Stimulated activated CD4-positive, alpha-beta T cell treated with anti-CD3 and anti-CD28 coated beads, Interleukin-1b, Interleukin-23, amount 100 ng/mL, for 4 hours (primary cell): ENCODE data around the gene GGT5.
A peak's percentile ranks its signal among the peaks of the same experiment; 100 is the strongest.
"Not testable (repeated sequence)": the region's sequence is repeated elsewhere in the genome, so short reads cannot be mapped to it uniquely, and the experiment has no call there.

ENCODE experiments used
- DNase-seq, 2 donors: peaks; one replicate each; pipeline ENCODE4 v3.0.0-alpha.2; 2020; ENCODE audit warnings: low read depth in 2 of 2

GGT5 gene, protein sequence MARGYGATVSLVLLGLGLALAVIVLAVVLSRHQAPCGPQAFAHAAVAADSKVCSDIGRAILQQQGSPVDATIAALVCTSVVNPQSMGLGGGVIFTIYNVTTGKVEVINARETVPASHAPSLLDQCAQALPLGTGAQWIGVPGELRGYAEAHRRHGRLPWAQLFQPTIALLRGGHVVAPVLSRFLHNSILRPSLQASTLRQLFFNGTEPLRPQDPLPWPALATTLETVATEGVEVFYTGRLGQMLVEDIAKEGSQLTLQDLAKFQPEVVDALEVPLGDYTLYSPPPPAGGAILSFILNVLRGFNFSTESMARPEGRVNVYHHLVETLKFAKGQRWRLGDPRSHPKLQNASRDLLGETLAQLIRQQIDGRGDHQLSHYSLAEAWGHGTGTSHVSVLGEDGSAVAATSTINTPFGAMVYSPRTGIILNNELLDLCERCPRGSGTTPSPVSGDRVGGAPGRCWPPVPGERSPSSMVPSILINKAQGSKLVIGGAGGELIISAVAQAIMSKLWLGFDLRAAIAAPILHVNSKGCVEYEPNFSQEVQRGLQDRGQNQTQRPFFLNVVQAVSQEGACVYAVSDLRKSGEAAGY

DNA sequence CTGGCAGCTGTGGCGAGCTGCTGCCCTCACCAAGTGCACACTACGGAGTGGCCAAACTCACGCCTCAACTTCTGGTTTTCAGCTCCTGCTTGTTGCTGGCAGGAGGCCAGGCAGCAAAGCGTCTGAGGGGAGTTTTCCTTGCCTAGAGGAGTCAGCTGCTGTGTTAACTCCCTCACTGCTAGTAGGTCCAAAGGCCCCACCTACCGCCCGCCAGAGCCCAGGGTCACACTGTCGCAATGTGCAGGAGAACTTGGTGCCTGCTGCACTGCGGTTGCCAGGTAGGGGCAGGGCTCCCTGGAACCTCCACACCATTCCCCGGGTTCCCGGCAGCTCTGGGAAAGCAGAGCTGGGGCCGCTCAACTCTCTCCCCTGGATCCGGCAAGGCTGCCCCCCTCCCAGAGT, at the start of gene GGT5:
Gene GGT5, minus strand, starts transcription at position 53 of the 402 bp plus-strand sequence. CDS start 357 bp downstream, outside the sequence.
- not testable (repeated sequence) for DNase-seq

DNA sequence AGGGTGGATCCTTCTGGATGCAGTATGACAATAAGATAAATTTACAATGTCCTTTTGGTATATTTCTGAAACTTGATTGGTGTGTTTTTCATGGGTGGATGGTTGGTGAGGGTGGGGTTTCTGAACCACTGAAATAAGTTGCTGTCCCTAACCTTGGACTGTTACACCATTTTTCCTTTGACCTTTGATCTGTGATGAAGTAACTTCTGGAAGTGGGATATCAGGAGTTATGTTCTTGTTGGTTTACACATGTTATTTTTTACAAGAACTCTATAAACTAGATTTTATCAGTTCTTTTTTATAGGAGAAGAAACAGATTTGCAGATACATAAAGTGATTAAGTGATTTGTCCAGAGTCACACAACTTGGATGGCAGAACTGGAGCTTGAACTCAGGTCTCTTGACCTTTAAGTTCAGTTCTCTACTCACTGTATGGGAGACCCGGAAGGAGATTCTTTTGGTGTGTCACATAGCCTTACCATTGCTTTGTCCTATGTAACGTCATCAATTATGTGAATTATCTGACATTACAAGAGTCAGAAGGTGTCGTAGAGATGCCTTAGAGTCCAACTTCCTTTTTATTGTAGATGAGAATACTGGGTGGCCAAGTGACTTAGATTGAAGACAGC, 47.4 kb upstream of the GGT5 start:
- not testable (repeated sequence) for DNase-seq

DNA sequence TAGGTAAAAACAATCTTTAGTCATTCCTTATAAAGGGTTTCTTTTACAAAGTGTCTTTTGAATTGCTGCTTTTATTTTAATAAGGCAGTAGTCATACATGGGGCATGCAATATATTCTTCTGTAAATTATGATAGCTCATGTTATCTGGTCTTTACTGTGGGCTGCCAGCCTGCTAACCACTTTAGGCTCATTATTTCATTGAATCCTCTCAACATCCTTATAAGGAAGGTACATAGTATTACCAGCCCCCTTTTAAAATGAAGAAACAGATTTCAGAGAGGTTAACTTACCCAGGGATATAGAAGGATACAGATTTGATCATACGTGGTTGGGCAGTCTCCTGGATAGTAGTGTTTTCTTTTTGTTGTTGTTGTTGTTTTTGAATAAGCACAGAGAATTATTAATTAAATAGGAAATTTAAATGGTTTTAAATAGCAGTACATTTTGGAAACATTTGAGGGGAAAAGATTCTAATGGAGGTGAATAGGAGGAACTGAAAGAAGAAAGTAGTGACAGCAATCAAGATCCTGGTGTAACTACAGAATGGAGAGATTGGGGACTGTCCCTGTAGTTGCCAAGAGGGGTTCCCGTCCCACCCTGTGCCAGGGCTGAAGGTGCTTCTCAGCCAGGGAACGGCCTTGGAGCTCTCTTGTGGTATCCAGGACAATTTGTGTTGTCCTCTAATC, 46.8 kb upstream of the GGT5 start:
- DNase-seq: no peak

DNA sequence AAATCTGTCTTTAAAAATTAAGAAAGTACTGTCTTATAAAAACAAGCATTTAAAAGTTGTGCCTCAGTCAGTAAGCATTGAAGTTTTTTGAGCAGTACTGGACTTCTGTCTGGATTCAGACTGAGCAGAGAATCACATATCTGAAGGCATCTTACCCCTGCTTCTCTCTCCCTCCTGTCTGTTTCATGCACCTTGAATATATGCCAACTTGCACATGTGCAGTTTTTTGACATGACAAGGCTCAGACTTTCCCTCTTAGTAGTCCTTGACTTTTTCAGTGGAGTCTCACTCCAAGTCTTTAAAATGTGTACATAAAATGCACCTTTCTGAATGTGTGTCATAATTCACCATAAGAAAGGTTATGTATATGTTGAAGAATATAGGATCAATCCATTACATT, 45.6 kb upstream of the GGT5 start:
- DNase-seq: no peak

DNA sequence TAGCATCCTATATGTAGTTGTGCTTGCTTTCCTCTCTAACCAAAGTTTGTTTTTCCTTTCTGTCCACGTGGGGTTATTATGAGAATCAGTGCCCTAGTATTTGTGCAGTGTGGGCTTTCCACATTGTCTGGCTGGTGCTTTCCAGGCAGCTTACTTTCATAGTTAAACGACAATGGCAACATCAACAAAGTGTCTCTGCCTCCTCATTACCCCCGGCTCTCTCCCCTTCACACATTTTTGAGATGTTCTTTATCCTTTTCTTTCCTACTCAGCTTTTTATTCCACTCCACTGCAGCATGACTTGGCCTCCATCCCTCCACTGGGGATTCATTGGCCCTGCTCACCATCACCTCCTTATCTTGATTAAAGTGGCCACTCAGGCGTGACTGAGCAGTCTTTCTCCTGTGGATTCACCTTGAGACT, 44.9 kb upstream of the GGT5 start:
- DNase-seq: no peak

DNA sequence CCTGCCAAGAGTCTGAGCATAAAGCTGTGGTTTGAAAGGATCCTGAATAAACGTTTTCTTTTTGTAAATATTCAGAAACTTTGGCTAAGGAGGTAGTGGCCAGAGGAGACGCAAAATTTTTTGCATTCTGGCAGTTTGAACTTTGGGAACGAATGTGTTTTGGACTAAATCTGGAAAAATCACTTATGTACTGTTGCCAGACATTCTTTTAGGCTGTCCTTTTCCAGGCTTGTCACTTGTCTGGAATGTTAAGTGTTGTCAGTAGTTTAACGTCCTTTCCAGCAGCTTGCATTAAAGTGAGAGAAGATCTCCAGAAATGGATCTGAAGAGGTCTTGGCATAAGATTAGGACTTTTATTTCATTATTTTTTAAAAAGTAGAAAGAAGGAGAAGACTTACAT, 44.2 kb upstream of the GGT5 start:
- no peak for DNase-seq

DNA sequence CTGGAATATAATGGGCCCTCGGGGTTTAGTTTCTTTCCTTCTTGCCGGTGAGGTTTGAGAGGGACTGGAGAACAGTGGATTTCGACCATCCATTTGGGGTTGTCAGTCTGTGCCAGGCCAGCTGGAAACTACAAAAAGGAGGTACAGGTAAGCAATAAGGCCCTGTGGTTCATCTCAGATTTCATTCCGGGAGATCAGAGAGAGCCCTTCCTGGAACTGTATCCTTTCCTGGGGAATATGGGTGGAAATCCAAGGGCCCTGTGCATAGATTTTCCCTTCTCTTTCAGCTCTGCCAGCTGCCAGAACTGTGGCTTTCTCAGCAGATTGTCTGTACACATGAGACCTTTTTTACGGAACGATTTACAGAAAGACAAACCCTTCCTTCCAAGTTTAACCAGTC, 42.9 kb upstream of the GGT5 start:
- DNase-seq: not testable (repeated sequence)

DNA sequence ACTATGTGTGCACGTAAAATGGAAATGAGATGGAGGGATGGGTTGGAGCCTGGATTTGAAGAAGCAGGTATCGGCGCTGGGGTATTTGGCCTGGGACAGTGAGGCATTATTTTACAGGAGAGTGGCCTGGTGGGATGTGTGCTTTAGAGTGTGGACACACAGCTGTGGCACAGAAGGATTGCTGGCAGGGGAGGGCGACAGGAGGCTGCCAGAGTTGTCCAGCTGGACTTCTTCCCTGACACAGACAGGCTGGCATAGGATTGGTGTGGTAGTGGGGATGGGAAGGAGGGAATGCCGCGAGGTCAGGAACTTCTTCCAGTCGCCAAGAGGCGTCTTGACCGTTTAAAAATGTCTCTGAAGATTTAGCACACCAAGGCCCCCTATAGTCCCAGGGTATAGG, 42.3 kb upstream of the GGT5 start:
- not testable (repeated sequence) for DNase-seq

DNA sequence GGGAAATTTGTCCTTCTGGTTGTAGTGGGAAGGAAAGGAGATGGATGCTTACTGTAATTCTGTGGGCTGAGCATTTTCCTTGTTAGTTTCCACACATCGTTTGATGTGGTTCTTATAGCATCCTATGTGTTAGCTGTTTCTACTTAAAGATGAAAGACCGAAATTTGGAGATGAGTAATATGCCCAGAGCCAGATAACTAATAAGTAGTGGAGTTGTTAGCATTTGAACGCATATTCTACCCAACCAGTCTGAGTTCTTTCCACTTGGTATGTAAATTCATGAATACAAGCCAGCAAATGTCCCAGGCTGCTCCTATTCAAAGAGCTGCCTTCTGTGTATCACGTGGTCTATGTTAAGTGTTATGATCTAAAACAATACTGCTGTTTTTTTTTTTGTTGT, 40.4 kb upstream of the GGT5 start:
- no peak for DNase-seq

DNA sequence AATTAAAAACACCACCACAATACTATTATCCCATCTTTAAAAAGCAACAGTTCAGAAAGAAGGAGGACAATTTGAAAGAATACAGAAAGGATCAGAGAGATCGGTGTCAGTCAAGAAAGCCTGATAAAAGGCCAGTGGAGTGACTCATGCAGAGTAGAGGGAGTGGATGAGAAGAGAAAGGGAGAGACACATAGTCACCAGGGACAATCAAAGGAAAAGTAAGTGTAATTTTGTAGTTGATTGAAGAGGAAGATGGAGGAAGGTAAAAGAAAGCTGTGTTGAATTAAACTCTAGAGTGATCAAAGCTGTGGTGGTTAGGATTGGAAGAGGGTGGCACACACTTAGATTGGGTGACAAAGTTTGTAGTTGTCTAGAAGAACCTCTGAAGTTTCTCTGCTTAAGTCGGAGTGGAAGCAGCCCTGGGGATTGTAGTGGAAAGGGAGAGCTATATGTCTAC, 39.9 kb upstream of the GGT5 start:
- DNase-seq: no peak

DNA sequence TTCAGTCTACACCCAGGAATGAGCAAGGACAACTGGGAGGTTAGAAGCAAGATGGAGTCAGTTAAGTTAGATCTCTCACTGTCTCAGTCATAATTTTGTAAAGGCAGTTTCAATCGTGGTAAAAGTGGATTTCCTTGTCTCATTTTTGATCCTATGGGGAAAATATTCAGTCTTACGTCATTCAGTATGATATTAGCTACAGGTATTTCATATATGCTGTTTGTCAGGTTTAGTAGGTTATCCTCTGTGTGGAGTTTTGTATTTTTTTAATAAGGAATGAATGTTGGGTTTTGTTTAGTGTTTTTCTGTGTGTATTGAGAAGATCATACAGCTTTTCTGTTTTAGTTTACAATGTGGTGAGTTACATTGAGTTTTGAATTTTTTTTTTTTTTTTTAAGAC, 37.5 kb upstream of the GGT5 start:
- no peak for DNase-seq

DNA sequence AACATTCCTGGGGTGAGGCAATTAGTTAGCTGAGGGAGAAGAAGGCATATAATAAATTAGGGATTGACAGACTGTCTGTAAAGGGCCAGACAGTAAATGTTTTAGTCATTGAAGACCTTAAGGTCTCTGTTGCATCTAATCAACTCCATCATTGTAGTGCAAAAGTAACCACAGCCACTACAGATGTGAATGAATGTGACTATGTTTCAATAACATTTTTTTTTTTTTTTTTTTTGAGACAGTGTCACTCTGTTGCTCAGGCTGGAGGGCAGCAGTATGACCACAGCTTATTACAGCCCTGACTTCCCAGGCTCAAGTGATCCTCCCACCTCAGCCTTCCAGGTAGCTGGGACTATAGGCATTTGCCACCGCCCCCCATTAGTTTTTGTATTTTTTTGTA, 35.5 kb upstream of the GGT5 start:
- not testable (repeated sequence) for DNase-seq

DNA sequence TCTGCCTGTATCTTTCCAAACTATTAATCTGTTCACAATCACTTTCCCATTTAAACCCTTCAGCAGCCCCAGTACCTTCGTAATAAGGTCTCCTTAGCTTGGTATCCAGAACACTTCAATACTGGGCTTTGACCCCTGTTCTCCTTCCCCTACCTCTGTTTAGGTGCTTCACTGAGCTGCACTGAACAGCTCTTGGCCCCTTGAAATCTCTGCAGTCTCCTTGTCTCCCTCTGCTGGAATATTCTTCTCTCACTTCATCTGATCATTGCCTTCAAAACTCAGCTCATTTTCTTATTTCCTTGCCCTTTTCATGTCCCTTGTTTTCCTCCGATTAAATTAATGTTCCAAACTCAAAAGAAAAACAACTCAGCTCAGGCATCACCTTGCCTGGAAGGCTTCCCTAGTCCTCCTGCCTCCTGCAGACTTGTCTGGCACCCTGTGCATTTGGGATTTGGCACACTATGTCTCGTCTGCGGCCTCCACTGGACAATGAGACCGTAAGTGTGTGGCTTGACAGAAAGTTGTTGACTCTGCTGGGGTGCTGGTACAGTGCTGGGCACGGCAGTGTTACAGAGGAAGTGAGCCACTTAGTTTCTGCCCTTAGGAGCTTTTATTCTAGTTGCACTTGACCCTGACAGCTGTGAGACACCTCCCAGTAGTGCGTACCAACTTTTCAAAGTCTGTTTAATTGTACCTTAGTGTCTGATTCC, 30.0 kb upstream of the GGT5 start:
- not testable (repeated sequence) for DNase-seq

DNA sequence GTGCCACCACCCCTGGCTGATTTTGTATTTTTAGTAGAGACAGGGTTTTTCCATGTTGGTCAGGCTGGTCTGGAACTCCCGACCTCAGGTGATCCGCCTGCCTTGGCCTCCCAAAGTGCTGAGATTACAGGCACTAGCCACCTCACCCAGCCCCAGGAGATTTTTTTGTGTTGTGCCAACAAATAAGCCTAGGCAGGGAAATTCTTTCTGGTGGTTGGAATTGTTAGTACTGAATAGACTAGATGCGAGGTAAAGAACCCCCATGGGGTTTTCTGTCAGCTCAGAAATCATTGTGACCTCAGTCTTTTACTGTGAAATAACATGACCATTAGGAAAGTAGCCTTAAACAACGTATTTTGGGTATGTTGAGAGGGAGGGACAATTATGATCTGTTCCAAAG, 29.0 kb upstream of the GGT5 start:
- DNase-seq: not testable (repeated sequence)

DNA sequence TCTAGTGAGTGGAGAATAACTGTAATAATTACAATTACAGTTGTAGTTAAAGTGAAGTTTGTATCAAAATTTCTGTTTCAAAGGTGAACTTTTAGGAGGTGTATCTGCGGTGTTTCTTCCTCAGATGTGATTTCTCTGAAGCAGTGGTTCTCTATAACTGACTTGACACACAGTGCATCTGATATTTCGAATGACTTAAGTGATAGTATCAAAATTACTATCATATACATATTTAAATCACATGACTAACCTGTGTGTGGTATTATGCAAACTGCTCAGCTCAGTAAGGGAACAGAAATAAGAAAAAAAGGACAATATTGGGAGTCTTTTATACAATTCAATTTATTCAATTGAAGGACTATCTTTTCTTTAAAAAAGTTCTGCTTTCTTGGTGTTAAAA, 28.1 kb upstream of the GGT5 start:
- DNase-seq: not testable (repeated sequence)

DNA sequence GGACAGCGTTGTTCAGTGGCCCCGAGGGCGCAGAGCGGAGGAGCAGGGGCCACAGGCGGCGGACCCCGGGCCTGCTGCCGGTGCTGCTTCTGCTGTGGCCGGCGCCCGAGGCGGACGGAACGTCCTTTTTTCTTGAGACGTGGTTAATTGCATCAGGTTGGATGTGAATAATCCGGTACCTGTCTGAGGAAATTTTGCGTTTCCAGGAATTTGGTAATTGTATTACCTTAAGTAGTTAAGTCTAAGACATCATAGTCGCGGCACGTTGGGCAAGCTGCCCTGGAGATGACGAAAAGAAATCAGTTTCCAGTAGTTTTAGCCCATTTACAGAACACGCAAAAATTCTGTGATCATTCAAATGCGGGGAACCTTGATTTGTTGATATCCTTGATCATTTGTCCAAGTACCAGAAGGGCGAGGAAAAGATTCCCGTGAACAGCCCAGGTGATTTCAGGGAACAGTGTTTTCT, 26.5 kb upstream of the GGT5 start:
- DNase-seq: no peak

DNA sequence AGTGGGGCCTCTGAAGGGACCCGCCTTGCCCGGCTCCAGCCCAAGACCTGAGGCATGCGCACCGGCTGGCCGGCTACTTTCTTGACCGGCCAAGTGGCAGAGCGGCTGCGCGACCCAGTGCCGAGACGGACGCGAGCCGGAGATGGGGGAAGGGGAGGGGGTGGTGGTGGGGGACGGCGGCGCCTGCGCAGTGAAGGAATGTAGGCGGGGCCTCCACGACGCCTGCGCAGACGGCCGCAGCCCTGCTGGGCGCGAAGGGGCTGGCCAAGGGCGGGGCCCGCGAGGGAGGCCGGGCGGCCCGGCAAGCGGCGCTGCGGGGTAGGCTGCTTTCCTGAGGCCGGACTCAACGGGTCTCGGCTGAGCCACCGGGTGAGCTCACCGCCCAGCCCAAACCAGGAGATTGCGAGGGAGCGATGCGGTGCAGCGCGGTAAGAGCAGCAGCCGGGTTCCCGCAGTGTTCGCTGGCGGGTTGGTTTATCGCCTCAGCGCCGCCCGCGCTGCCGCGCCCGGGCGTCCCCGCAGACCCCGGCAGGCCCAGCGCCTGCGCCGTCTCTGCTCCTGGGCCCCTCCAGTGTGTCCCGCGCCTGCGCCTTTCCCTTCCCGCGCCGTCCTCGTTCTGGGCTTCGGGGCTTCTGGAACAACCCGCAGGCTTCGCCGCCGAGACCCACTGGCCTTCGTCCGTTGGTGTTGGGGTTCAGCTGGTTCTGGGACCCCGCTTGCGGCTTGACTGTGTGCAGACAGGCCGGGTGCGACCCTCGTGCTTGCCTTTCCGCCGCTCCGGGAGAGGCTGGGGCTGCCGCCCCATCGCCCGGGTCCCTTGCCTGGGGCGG, 25.9 kb upstream of the GGT5 start, which contains the start of gene SPECC1L:
Gene SPECC1L, plus strand, starts transcription at position 276 of the 830 bp plus-strand sequence. CDS start 31,401 bp downstream, outside the sequence.
- peak; percentile 89 to 90 for DNase-seq

DNA sequence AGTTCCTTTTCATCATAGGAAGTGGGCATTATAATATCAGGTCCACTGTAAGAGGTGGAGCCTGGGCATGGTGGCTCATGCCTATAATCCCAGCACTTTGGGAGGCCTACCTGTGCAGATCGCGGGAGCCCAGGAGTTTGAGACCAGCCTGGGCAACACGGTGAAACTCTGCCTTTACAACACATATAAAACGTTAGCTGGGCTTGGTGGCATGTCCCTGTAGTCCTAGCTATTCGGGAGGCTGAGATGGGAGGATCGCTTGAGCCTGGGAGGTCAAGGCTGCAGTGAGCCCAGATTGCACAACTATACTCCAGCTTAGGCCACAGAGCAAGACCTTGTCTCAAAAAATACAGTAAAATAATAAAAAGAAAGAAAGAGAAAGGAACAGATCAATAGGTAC, 21.6 kb upstream of the GGT5 start:
- not testable (repeated sequence) for DNase-seq

DNA sequence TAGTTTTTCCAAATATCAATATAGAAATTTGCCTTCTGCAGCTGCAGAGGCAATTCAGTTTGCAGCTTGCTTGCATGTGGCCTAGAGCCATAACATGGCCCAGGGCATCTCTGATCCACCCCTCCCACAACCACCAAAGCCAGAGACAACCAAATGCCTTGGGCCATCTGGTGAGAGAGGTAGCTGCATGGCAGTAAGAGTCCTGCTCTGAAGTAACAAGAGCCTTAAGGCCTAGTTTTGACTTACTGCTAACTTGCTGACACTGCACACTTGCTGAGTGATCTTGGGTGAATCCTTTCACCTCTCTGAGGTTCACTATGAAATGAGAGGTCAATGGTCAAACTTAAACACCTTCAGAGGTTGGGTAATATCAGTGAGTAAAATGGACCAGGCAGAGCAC, 20.9 kb upstream of the GGT5 start:
- DNase-seq: no peak

DNA sequence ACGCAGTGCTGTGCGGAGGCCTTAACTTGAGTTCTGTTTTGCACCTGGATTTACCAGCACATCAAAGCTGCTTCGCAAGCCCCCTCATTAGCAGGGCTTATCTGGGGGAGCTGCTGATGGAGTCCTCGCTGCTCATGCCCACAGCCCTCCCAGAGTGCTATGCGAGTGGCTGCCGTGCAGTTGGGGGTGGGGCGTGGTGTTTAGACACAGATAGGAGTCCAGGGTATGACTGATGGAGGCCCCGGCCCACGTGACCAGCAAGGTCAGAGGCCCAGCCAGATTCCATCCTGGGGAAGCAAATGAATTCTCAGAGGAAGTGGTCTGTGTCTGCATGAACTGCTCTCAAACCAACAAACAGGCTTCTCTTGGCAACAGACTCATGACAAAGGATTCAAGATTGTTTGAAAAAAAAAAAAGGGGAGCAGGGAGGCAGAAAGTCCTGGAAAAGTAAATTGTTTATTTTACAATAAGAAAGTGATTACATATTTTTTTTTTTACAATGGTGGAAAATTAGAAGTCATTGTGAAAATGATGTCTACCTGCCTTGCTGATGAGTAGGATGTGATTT, 19.5 kb upstream of the GGT5 start:
- DNase-seq: not testable (repeated sequence)
